ENCODE results near the gene GNG12.

Gene GNG12

GRCh38 chr1:67677408-67677807 lies 155.9 kb downstream of the GNG12 start:
- no peak for TF ChIP-seq CTCF (IDR thresholded peaks at IDR 0.05; ENCODE audit: low read depth, low read length)
- DNase-seq (ENCODE audit: extremely low read depth, low read depth) = no peak

- DNase-seq (ENCODE audit: extremely low read depth, low read depth) = no peak
Observed at GRCh38 chr1:67676946-67677345, 156.3 kb downstream of the GNG12 start.

GRCh38 chr1:67676287-67676686 lies 157.0 kb downstream of the GNG12 start:
- TF ChIP-seq CTCF (IDR thresholded peaks at IDR 0.05; ENCODE audit: low read depth, low read length) = no peak
- DNase-seq (ENCODE audit: extremely low read depth, low read depth) = no peak

More at GRCh38 chr1:67676946-67677345, 156.3 kb downstream of the GNG12 start:
- TF ChIP-seq CTCF (IDR thresholded peaks at IDR 0.05; ENCODE audit: low read depth, low read length) = no peak

GRCh38 chr1:67675800-67676199 lies 157.5 kb downstream of the GNG12 start:
- DNase-seq (ENCODE audit: extremely low read depth, low read depth) = no peak
- no peak for TF ChIP-seq CTCF (IDR thresholded peaks at IDR 0.05; ENCODE audit: low read depth, low read length)

GRCh38 chr1:67674260-67675011 lies 158.8 kb downstream of the GNG12 start:
- TF ChIP-seq CTCF (IDR thresholded peaks at IDR 0.05; ENCODE audit: low read depth, low read length) = no peak
- no peak for DNase-seq (ENCODE audit: extremely low read depth, low read depth)

GRCh38 chr1:67673468-67674201 lies 159.6 kb downstream of the GNG12 start:
- TF ChIP-seq CTCF (IDR thresholded peaks at IDR 0.05; ENCODE audit: low read depth, low read length) = no peak
- DNase-seq (ENCODE audit: extremely low read depth, low read depth) = no peak

- no peak for TF ChIP-seq CTCF (IDR thresholded peaks at IDR 0.05; ENCODE audit: low read depth, low read length)
- DNase-seq (ENCODE audit: extremely low read depth, low read depth) = no peak
Observed at GRCh38 chr1:67672260-67672803, 160.9 kb downstream of the GNG12 start.
